C4-2B (cell line): ENCODE results near the gene GSG1L2.

Experiments
- H3K27ac ChIP-seq: fragments of 450-650 bp; 2 replicates; pipeline ENCODE4 v1.5.1; 2017
- CTCF ChIP-seq: fragments of 450-650 bp; conservative IDR thresholded peaks from 2 replicates; pipeline ENCODE4 v1.5.1; 2017; ENCODE audit warnings: mild to moderate bottlenecking
- ZFX ChIP-seq: fragments of 450-650 bp; IDR thresholded peaks from 2 replicates; pipeline ENCODE4 v1.6.1; 2017

Gene GSG1L2

GRCh38 chr17:9765322-9765721 is 56.6 kb downstream of the GSG1L2 start:
- TF ChIP-seq ZFX (no peak), CTCF (no peak)
- H3K27ac ChIP-seq, result no peak overlapping the region

GRCh38 chr17:9763643-9764042 is 58.2 kb downstream of the GSG1L2 start:
- no peak overlapping the region for H3K27ac ChIP-seq
- TF ChIP-seq CTCF, result no peak
- TF ChIP-seq ZFX, result no peak

- H3K27ac ChIP-seq, result no peak overlapping the region
- TF ChIP-seq ZFX, result no peak
- no peak for TF ChIP-seq CTCF
Measured at GRCh38 chr17:9760266-9760665, 61.6 kb downstream of the GSG1L2 start.

- no peak overlapping the region for H3K27ac ChIP-seq
- TF ChIP-seq CTCF (no peak), ZFX (no peak)
Measured at GRCh38 chr17:9755083-9755482, 66.8 kb downstream of the GSG1L2 start.
